Sigmoid colon (tissue), 7 donors: ENCODE data around the gene DPCD. TPM values are rescaled to one million over a fixed set of nuclear protein-coding genes. Genes with fewer than 3 reads are reported as not detected.

ENCODE experiments used
- DNase-seq: peaks from one replicate; pipeline ENCODE4 v3.0.0-alpha.2; 2019
- H3K27ac ChIP-seq, 4 donors: fragments of 200-600 bp; sonication (generic); one replicate each; pipeline ENCODE4 v1.5.1; 2016 to 2019; ENCODE audit warnings: mild to moderate bottlenecking in 1 of 4
- H3K27me3 ChIP-seq, 3 donors: fragments of 200-600 bp; sonication (generic); one replicate each; pipeline ENCODE4 v1.5.1; 2019; ENCODE audit warnings: mild to moderate bottlenecking in 1 of 3
- H3K36me3 ChIP-seq, 4 donors: fragments of 200-600 bp; sonication (generic); one replicate each; pipeline ENCODE4 v1.5.1; 2016 to 2019
- H3K4me1 ChIP-seq, 4 donors: fragments of 200-600 bp; sonication (generic); one replicate each; pipeline ENCODE4 v1.5.1; 2017 to 2019
- H3K4me3 ChIP-seq, 4 donors: fragments of 200-600 bp; sonication (generic); one replicate each; pipeline ENCODE4 v1.5.1; 2017 to 2019; ENCODE audit warnings: mild to moderate bottlenecking in 2 of 4, moderate library complexity in 1 of 4
- H3K9me3 ChIP-seq, 4 donors: fragments of 200-600 bp in 3 of 4; sonication (generic) in 3 of 4; one replicate each; pipeline versions ENCODE4 v1.5.1 to v1.6.1; 2013 to 2019
- CTCF ChIP-seq, 4 experiments: fragments of 450-650 bp in 3 of 4; fragments of 200-600 bp in 1 of 4; IDR thresholded peaks; one replicate each; pipeline ENCODE4 v1.5.1; 2016 to 2019; ENCODE audit warnings: antibody characterized with exemption in 4 of 4, mild to moderate bottlenecking in 3 of 4, moderate library complexity in 2 of 4
- EP300 ChIP-seq, 4 donors: sonication (generic); formaldehyde crosslinking; IDR thresholded peaks; one replicate each; pipeline ENCODE4 v1.6.1; 2017; ENCODE audit warnings: antibody characterized with exemption in 4 of 4
- POLR2A ChIP-seq, 2 donors: fragments of 450-650 bp; IDR thresholded peaks; one replicate each; pipeline ENCODE4 v1.6.1; 2016; ENCODE audit warnings: antibody characterized with exemption in 2 of 2, mild to moderate bottlenecking in 2 of 2, moderate library complexity in 2 of 2
- POLR2AphosphoS5 ChIP-seq, 4 donors: sonication (generic); formaldehyde crosslinking; IDR thresholded peaks; one replicate each; pipeline ENCODE4 v1.6.1; 2017; ENCODE audit warnings: antibody characterized with exemption in 4 of 4
- WGBS, 2 donors: extraction: QIAGEN DNeasy Blood & Tissue Kit; methylation state at CpG; one replicate each; pipeline ENCODE4 v1.1.7; 2013; 5-methylcytosine and 5-hydroxymethylcytosine counted together
- intact Hi-C: fragments of 100-400 bp; cut with DNase I; formaldehyde crosslinking; loops from one replicate; pipeline ENCODE4 v1.15.1; 2023
- polyA plus RNA-seq, 3 donors: library from polyadenylated mRNA; stranded (reverse); fragments of 200-250 nt; gene quantifications; one replicate each; pipeline ENCODE4 v1.2.3, GENCODE V29; 2013
- total RNA-seq, 4 donors: library from RNA; depleted of rRNA; stranded (reverse); fragments of >200 nt; gene quantifications; one replicate each; pipeline ENCODE4 v1.1.0, GENCODE V29; 2016
- donor health status: healthy with polysubstance abuse.
- donor health status: Bipolar disorder and iron deficiency.
- donor health status: healthy.

DPCD gene
- total and polyA plus RNA-seq, 7 donors = 13.2 to 80.2 (median 25.7) TPM

DNA sequence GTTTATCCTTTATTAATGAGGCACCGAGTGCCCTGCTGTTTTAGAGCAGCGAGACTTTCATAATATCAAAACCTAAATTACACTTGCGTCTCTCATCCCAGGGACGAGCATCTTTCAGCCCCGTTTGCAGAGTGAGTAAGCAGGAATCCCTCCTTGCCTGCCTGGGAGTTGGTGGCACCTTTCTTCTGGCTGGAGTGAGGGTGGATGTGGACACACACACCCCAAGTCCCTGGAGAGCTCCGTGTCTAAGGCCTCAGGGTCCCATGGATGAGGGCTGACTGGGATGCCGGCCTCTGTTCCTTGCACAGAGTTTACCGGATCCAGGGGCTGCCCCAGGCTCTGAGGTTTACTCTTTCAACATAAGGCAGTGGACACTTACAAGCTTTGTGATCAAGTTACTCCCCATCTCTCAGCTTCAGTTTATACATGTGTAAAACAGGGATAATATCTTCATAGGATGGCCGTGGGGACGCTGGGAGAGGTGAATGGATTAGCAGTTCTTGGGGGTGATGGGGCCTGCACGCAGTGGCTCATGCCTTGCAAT is 24.6 kb upstream of the DPCD start:
- Histone ChIP-seq H3K4me1 (peaks cover 0 to 13% (median 7%) of the 10 kb centered on the region in 4 donors), H3K27me3 (peaks cover 19 to 82% (median 63%) of the 10 kb centered on the region in 3 donors), H3K36me3 (no peaks in the 10 kb centered on the region), H3K9me3 (no peaks in the 10 kb centered on the region), H3K4me3 (no peak overlapping the region), H3K27ac (no peak overlapping the region)
- TF ChIP-seq POLR2A (IDR thresholded peaks at IDR 0.05) (no peak), POLR2AphosphoS5 (IDR thresholded peaks at IDR 0.05) (no peak), EP300 (IDR thresholded peaks at IDR 0.05) (no peak), CTCF (IDR thresholded peaks at IDR 0.05) (no peak)
- DNase-seq = no peak
- intact Hi-C loops = no loop called here
- WGBS, 2 donors = 70 to 74% methylated on average over 11 of the region's 11 CpGs

- Histone ChIP-seq H3K4me3 (no peak overlapping the region), H3K36me3 (no peaks in the 10 kb centered on the region), H3K27ac (no peak overlapping the region), H3K9me3 (no peaks in the 10 kb centered on the region), H3K4me1 (peaks cover 0 to 12% (median 10%) of the 10 kb centered on the region in 4 donors), H3K27me3 (peaks cover 29 to 92% (median 72%) of the 10 kb centered on the region in 3 donors)
- TF ChIP-seq EP300 (IDR thresholded peaks at IDR 0.05) = no peak
- TF ChIP-seq POLR2A (IDR thresholded peaks at IDR 0.05) = no peak
- DNase-seq = peak; percentile 56
- WGBS, 2 donors = 65 to 85% methylated on average over 15 of the region's 15 CpGs
- intact Hi-C loops = no loop called here
Measured at GRCh38 chr10:101564490-101564991, 23.6 kb upstream of the DPCD start.

DNA sequence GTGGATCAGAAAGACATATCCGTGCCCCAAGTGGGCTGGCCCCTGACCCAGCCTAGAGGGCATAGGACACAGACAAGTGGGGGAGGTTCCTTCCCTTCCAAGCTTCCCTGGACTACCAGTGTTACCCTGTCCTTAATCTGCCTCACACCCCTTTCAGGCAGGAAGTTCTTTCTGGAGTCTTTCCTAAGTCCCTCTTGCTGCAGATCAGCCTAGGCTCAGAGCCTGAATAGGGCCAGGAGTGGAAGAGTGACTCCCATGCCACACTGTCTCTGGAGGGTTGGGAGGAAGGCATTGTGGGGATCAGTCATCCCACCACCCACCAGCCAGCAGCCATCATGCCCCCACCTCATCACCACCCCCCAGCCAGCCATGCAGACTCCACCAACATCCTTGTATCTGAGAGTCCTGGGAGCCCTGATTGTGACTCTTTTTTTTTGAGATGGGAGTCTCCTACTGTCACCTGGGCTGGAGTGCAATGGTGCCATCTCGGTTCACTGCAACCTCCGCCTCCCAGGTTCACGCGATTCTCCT is 22.7 kb upstream of the DPCD start:
- intact Hi-C loops = no loop called here

DNA sequence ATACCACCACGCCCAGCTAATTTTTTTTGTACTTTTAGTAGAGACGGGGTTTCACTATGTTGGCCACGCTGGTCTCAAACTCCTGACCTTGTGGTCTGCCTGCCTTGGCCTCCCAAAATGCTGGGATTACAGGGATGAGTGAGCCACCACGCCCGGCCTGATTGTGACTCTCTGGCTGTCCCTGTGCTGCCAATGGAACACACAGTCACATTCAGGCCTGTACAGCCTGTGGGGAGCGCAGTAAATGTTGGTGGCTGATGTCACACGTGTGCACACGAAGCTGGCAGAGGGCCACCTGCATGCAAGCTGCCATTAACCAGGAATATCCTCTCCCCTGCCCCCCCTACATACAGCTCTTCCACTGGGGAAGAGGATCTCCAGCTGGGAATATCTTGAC is 22.2 kb upstream of the DPCD start:
- 39 to 76% methylated on average over 8 of the region's 8 CpGs for WGBS, 2 donors
- Histone ChIP-seq H3K27me3 (peaks cover 41 to 94% (median 75%) of the 10 kb centered on the region in 3 donors), H3K4me3 (no peak overlapping the region), H3K9me3 (no peaks in the 10 kb centered on the region), H3K36me3 (no peaks in the 10 kb centered on the region), H3K4me1 (peaks cover 0 to 26% (median 24%) of the 10 kb centered on the region in 4 donors), H3K27ac (no peak overlapping the region)
- TF ChIP-seq POLR2A (IDR thresholded peaks at IDR 0.05) (no peak), POLR2AphosphoS5 (IDR thresholded peaks at IDR 0.05) (no peak), CTCF (IDR thresholded peaks at IDR 0.05) (no peak), EP300 (IDR thresholded peaks at IDR 0.05) (no peak)
- peak; percentile 40 for DNase-seq
- intact Hi-C loops = no loop called here

More for the DNA sequence above, 22.7 kb upstream of the DPCD start:
- H3K27ac ChIP-seq = no peak overlapping the region
- WGBS, 2 donors = 57 to 90% methylated on average over 5 of the region's 5 CpGs
- no peaks in the 10 kb centered on the region for H3K9me3 ChIP-seq
- no peaks in the 10 kb centered on the region for H3K36me3 ChIP-seq
- TF ChIP-seq CTCF (IDR thresholded peaks at IDR 0.05) (no peak), POLR2AphosphoS5 (IDR thresholded peaks at IDR 0.05) (no peak), POLR2A (IDR thresholded peaks at IDR 0.05) (no peak), EP300 (IDR thresholded peaks at IDR 0.05) (no peak)
- H3K27me3 ChIP-seq = peaks cover 38 to 94% (median 80%) of the 10 kb centered on the region in 3 donors
- H3K4me3 ChIP-seq = no peak overlapping the region
- DNase-seq = peak; percentile 33
- H3K4me1 ChIP-seq = peaks cover 0 to 21% (median 19%) of the 10 kb centered on the region in 4 donors

- DNase-seq = peak; percentile 42
- peaks cover 41 to 89% (median 69%) of the 10 kb centered on the region in 3 donors for H3K27me3 ChIP-seq
- intact Hi-C loops = no loop called here
- WGBS, 2 donors = 10 to 18% methylated on average over 59 of the region's 59 CpGs
- no peaks in the 10 kb centered on the region for H3K9me3 ChIP-seq
- peaks cover 0 to 26% (median 24%) of the 10 kb centered on the region in 4 donors for H3K4me1 ChIP-seq
- H3K36me3 ChIP-seq = no peaks in the 10 kb centered on the region
- H3K27ac ChIP-seq = no peak overlapping the region
- TF ChIP-seq POLR2AphosphoS5 (IDR thresholded peaks at IDR 0.05) (no peak), POLR2A (IDR thresholded peaks at IDR 0.05) (no peak), EP300 (IDR thresholded peaks at IDR 0.05) (no peak), CTCF (IDR thresholded peaks at IDR 0.05) (no peak)
- H3K4me3 ChIP-seq = peak overlapping the region in 1 of 4 donors; percentile 7
Measured at GRCh38 chr10:101566333-101567164, 21.6 kb upstream of the DPCD start.
